ENCODE results near the gene CRHR2.

Gene CRHR2

GRCh38 chr7:30654296-30655090 is 27.8 kb downstream of the CRHR2 start:
- no peaks in the 10 kb centered on the region for H3K36me3 ChIP-seq (ENCODE audit: low read depth)
- no peaks in the 10 kb centered on the region for H3K27me3 ChIP-seq (ENCODE audit: insufficient read depth, poor library complexity, severe bottlenecking)
- no peak for TF ChIP-seq CTCF (IDR thresholded peaks at IDR 0.05; ENCODE audit: poor library complexity, severe bottlenecking)
- H3K9me3 ChIP-seq (ENCODE audit: severe bottlenecking): no peaks in the 10 kb centered on the region
- DNase-seq (ENCODE audit: low spot score) (peak; percentile 49), ATAC-seq (ENCODE audit: low read depth) (no peak)
- H3K4me3 ChIP-seq (ENCODE audit: severe bottlenecking): no peak overlapping the region
- no peaks in the 10 kb centered on the region for H3K4me1 ChIP-seq (ENCODE audit: insufficient read depth, poor library complexity, severe bottlenecking)
- H3K27ac ChIP-seq (ENCODE audit: poor library complexity, severe bottlenecking): no peak overlapping the region

GRCh38 chr7:30652698-30653641 is 29.3 kb downstream of the CRHR2 start:
- DNase-seq (ENCODE audit: low spot score) (peak; percentile 38), ATAC-seq (ENCODE audit: low read depth) (no peak)
- no peak for TF ChIP-seq CTCF (IDR thresholded peaks at IDR 0.05; ENCODE audit: poor library complexity, severe bottlenecking)
- H3K27ac ChIP-seq (ENCODE audit: poor library complexity, severe bottlenecking): no peak overlapping the region
- no peak overlapping the region for H3K4me3 ChIP-seq (ENCODE audit: severe bottlenecking)
- no peaks in the 10 kb centered on the region for H3K9me3 ChIP-seq (ENCODE audit: severe bottlenecking)
- no peaks in the 10 kb centered on the region for H3K36me3 ChIP-seq (ENCODE audit: low read depth)
- no peaks in the 10 kb centered on the region for H3K4me1 ChIP-seq (ENCODE audit: insufficient read depth, poor library complexity, severe bottlenecking)
- no peaks in the 10 kb centered on the region for H3K27me3 ChIP-seq (ENCODE audit: insufficient read depth, poor library complexity, severe bottlenecking)

GRCh38 chr7:30652132-30652531 is 30.1 kb downstream of the CRHR2 start:
- Histone ChIP-seq H3K27me3 (ENCODE audit: insufficient read depth, poor library complexity, severe bottlenecking) (no peaks in the 10 kb centered on the region), H3K4me1 (ENCODE audit: insufficient read depth, poor library complexity, severe bottlenecking) (no peaks in the 10 kb centered on the region), H3K4me3 (ENCODE audit: severe bottlenecking) (no peak overlapping the region), H3K36me3 (ENCODE audit: low read depth) (no peaks in the 10 kb centered on the region), H3K27ac (ENCODE audit: poor library complexity, severe bottlenecking) (no peak overlapping the region), H3K9me3 (ENCODE audit: severe bottlenecking) (no peaks in the 10 kb centered on the region)
- TF ChIP-seq CTCF (IDR thresholded peaks at IDR 0.05; ENCODE audit: poor library complexity, severe bottlenecking): no peak
- ATAC-seq (ENCODE audit: low read depth) (no peak), DNase-seq (ENCODE audit: low spot score) (peak; percentile 25)

GRCh38 chr7:30650421-30650808 is 31.8 kb downstream of the CRHR2 start:
- H3K4me1 ChIP-seq (ENCODE audit: insufficient read depth, poor library complexity, severe bottlenecking): no peaks in the 10 kb centered on the region
- TF ChIP-seq CTCF (IDR thresholded peaks at IDR 0.05; ENCODE audit: poor library complexity, severe bottlenecking): no peak
- H3K4me3 ChIP-seq (ENCODE audit: severe bottlenecking): no peak overlapping the region
- H3K9me3 ChIP-seq (ENCODE audit: severe bottlenecking): no peaks in the 10 kb centered on the region
- H3K27me3 ChIP-seq (ENCODE audit: insufficient read depth, poor library complexity, severe bottlenecking): no peaks in the 10 kb centered on the region
- H3K36me3 ChIP-seq (ENCODE audit: low read depth): no peaks in the 10 kb centered on the region
- ATAC-seq (ENCODE audit: low read depth) (no peak), DNase-seq (ENCODE audit: low spot score) (peak; percentile 26)
- no peak overlapping the region for H3K27ac ChIP-seq (ENCODE audit: poor library complexity, severe bottlenecking)
